H1 (cell line): ENCODE data around the gene PTPRG. TPM values are rescaled to one million over a fixed set of nuclear protein-coding genes. Genes with fewer than 3 reads are reported as not detected.

ENCODE experiments used
- CTCF ChIA-PET: fragments of 300-600 bp; sonication (Branson Sonifier 250); formaldehyde crosslinking; loops from one replicate; lab custom pipeline; 2021; ENCODE audit not compliant: partially characterized antibody; lab: Charles Lee
- POLR2A ChIA-PET: fragments of 300-600 bp; sonication (Branson Sonifier 250); formaldehyde crosslinking; loops from one replicate; lab custom pipeline; 2021; ENCODE audit warnings: inconsistent platforms; ENCODE audit not compliant: partially characterized antibody; lab: Charles Lee
- DNase-seq, 2 experiments: peaks; one replicate each; pipeline versions ENCODE4 v3.0.0 to v3.0.0-alpha.2; 2010 to 2022; ENCODE audit warnings: low spot score in 2 of 2, low read depth in 1 of 2, mixed read lengths in 1 of 2
- FAIRE-seq: peaks from 2 replicates; lab custom pipeline; 2011; peaks lifted over from hg19 to GRCh38; lab: Jason Lieb, UNC
- H2AFZ ChIP-seq: 2 replicates; pipeline ENCODE4 v1.8.1; 2012; ENCODE audit warnings: low read length, inconsistent platforms
- H2AK5ac ChIP-seq: 2 replicates; pipeline ENCODE4 v1.6.1; 2013; ENCODE audit warnings: low read depth, low read length
- H2BK120ac ChIP-seq: replicated peaks from 2 replicates; pipeline ENCODE3; 2013; ENCODE audit warnings: low read depth, low read length, inconsistent platforms
- H2BK12ac ChIP-seq: 2 replicates; pipeline ENCODE4 v1.6.1; 2013; ENCODE audit warnings: low read depth, low read length
- H2BK15ac ChIP-seq: 2 replicates; pipeline ENCODE4 v1.6.1; 2013; ENCODE audit warnings: low read length
- H2BK20ac ChIP-seq: 2 replicates; pipeline ENCODE4 v1.6.1; 2013; ENCODE audit warnings: low read length
- H2BK5ac ChIP-seq: 2 replicates; pipeline ENCODE4 v1.6.1; 2013; ENCODE audit warnings: low read depth, low read length
- H3K14ac ChIP-seq: 2 replicates; pipeline ENCODE4 v1.6.1; 2013; ENCODE audit warnings: inconsistent platforms; ENCODE audit not compliant: insufficient read length
- H3K18ac ChIP-seq: 2 replicates; pipeline ENCODE4 v1.6.1; 2013; ENCODE audit warnings: low read length; ENCODE audit errors: extremely low read depth
- H3K23ac ChIP-seq: 2 replicates; pipeline ENCODE4 v1.6.1; 2013; ENCODE audit warnings: inconsistent platforms; ENCODE audit not compliant: insufficient read length
- H3K23me2 ChIP-seq: 2 replicates; pipeline ENCODE4 v1.6.1; 2013; ENCODE audit warnings: low read depth, low read length
- H3K27ac ChIP-seq: 2 replicates; pipeline ENCODE4 v1.6.1; 2011; ENCODE audit warnings: low read depth, low read length, inconsistent platforms
- H3K27me3 ChIP-seq, 4 experiments: replicated peaks in 1 of 4; 1 replicate in 1 of 4; 2 replicates in 3 of 4; pipeline versions ENCODE4 v1.6.1 to v1.8.1; 2011 to 2013; ENCODE audit warnings: low read length in 3 of 4, mild to moderate bottlenecking in 3 of 4, inconsistent platforms in 2 of 4, mixed read lengths in 2 of 4, moderate library complexity in 1 of 4; ENCODE audit not compliant: control insufficient read depth in 3 of 4, insufficient read depth in 3 of 4; ENCODE audit errors: extremely low read depth in 1 of 4
- H3K36me3 ChIP-seq, 4 experiments: 2 replicates each; pipeline versions ENCODE4 v1.6.1 to v1.8.1; 2011 to 2013; ENCODE audit warnings: mild to moderate bottlenecking in 4 of 4, low read length in 3 of 4, moderate library complexity in 2 of 4, control low read depth in 1 of 4, inconsistent platforms in 1 of 4; ENCODE audit not compliant: insufficient read depth in 4 of 4, control insufficient read depth in 2 of 4
- H3K4ac ChIP-seq: replicated peaks from 2 replicates; pipeline ENCODE3; 2013; ENCODE audit warnings: low read length, low read depth, mixed read lengths, inconsistent platforms; ENCODE audit not compliant: insufficient read length
- H3K4me1 ChIP-seq, 4 experiments: replicated peaks in 1 of 4; 1 replicate in 1 of 4; 2 replicates in 3 of 4; pipeline versions ENCODE4 v1.6.1 to v1.8.1; 2011 to 2013; ENCODE audit warnings: low read length in 3 of 4, inconsistent platforms in 2 of 4, mixed read lengths in 1 of 4; ENCODE audit not compliant: insufficient read depth in 4 of 4, control insufficient read depth in 3 of 4
- H3K4me2 ChIP-seq, 2 experiments: 2 replicates each; pipeline versions ENCODE4 v1.6.1 to v1.8.1; 2011 to 2013; ENCODE audit warnings: low read depth in 2 of 2, low read length in 2 of 2, control low read depth in 1 of 2, inconsistent platforms in 1 of 2, mild to moderate bottlenecking in 1 of 2; ENCODE audit not compliant: insufficient read depth in 1 of 2
- H3K4me3 ChIP-seq, 4 experiments: fragments of 200-600, 300-600 bp in 1 of 4; sonication (generic), shearing (Covaris generic), sonication (Bioruptor Twin) in 1 of 4; 2 replicates each; pipeline versions ENCODE4 v1.5.1 to v1.8.1; 2011 to 2016; ENCODE audit warnings: low read length in 4 of 4, low read depth in 3 of 4, control low read depth in 2 of 4, inconsistent platforms in 2 of 4, mild to moderate bottlenecking in 2 of 4, mixed read lengths in 1 of 4, moderate library complexity in 1 of 4; ENCODE audit not compliant: insufficient read depth in 2 of 4; ENCODE audit errors: extremely low read depth in 1 of 4
- H3K56ac ChIP-seq: replicated peaks from 2 replicates; pipeline ENCODE3; 2013; ENCODE audit warnings: low read depth, mild to moderate bottlenecking, mixed read lengths, low read length, inconsistent platforms; ENCODE audit not compliant: insufficient read length
- H3K79me1 ChIP-seq: 2 replicates; pipeline ENCODE4 v1.6.1; 2013; ENCODE audit warnings: low read depth, low read length, control low read depth
- H3K79me2 ChIP-seq, 2 experiments: 2 replicates each; pipeline versions ENCODE4 v1.6.1 to v1.8.1; 2012 to 2013; ENCODE audit warnings: low read length in 2 of 2, mild to moderate bottlenecking in 2 of 2, inconsistent platforms in 1 of 2; ENCODE audit not compliant: insufficient read depth in 2 of 2, control insufficient read depth in 1 of 2
- H3K9ac ChIP-seq, 4 experiments: replicated peaks in 1 of 4; 1 replicate in 1 of 4; 2 replicates in 3 of 4; pipeline versions ENCODE4 v1.6.1 to v1.8.1; 2011 to 2013; ENCODE audit warnings: low read depth in 3 of 4, low read length in 3 of 4, control low read depth in 2 of 4, mild to moderate bottlenecking in 2 of 4, moderate library complexity in 2 of 4, inconsistent platforms in 1 of 4; ENCODE audit errors: extremely low read depth in 1 of 4
- H3K9me3 ChIP-seq, 2 experiments: 2 replicates each; pipeline versions ENCODE4 v1.6.1 to v1.8.1; 2012 to 2013; ENCODE audit warnings: mild to moderate bottlenecking in 2 of 2, moderate library complexity in 2 of 2, control low read depth in 1 of 2, inconsistent platforms in 1 of 2, low read depth in 1 of 2, low read length in 1 of 2, mixed read lengths in 1 of 2; ENCODE audit not compliant: insufficient read depth in 2 of 2
- H4K20me1 ChIP-seq, 2 experiments: replicated peaks in 1 of 2; 2 replicates each; pipeline versions ENCODE3 to v1.8.1; 2011 to 2013; ENCODE audit warnings: inconsistent platforms in 2 of 2, low read length in 2 of 2, mild to moderate bottlenecking in 1 of 2; ENCODE audit not compliant: insufficient read depth in 2 of 2, control insufficient read depth in 1 of 2
- H4K5ac ChIP-seq: 2 replicates; pipeline ENCODE4 v1.6.1; 2013; ENCODE audit warnings: low read length, low read depth, mixed read lengths, inconsistent platforms; ENCODE audit not compliant: insufficient read length
- H4K8ac ChIP-seq: 2 replicates; pipeline ENCODE4 v1.8.0; 2013; ENCODE audit warnings: mild to moderate bottlenecking, moderate library complexity, low read length, inconsistent platforms; ENCODE audit not compliant: insufficient read depth; ENCODE audit errors: extremely low read depth
- H4K91ac ChIP-seq: replicated peaks from 2 replicates; pipeline ENCODE3; 2013; ENCODE audit warnings: low read length, mixed read lengths, inconsistent platforms; ENCODE audit not compliant: insufficient read length
- EGR1 ChIP-seq: IDR thresholded peaks from 2 replicates; pipeline ENCODE4 v1.6.1; 2011; ENCODE audit warnings: low read depth, low read length, borderline replicate concordance
- RAD21 ChIP-seq, 2 experiments: IDR thresholded peaks in 1 of 2; conservative IDR thresholded peaks in 1 of 2; 2 replicates each; pipeline ENCODE4 v1.6.1; 2011; ENCODE audit warnings: low read depth in 2 of 2, low read length in 2 of 2, improper control_type of control experiment in 1 of 2, inconsistent platforms in 1 of 2, mild to moderate bottlenecking in 1 of 2, moderate library complexity in 1 of 2
- RFX5 ChIP-seq: IDR thresholded peaks from 2 replicates; pipeline ENCODE4 v1.6.1; 2011; ENCODE audit warnings: low read depth, low read length, improper control_type of control experiment, borderline replicate concordance
- SP2 ChIP-seq: IDR thresholded peaks from 2 replicates; pipeline ENCODE4 v1.6.1; 2012; ENCODE audit warnings: mild to moderate bottlenecking, low read length, inconsistent platforms
- WGBS, 2 experiments: shearing (Covaris generic) in 1 of 2; methylation state at CpG; one replicate each; pipeline versions ENCODE4 v1.1.6 to v1.1.7; 2013 to 2015; ENCODE audit warnings: low lambda C conversion rate in 2 of 2, mixed read lengths in 2 of 2, inconsistent platforms in 1 of 2, low coverage in 1 of 2, missing lambda C conversion rate in 1 of 2; ENCODE audit not compliant: insufficient replicate concordance in 2 of 2, insufficient coverage in 1 of 2, insufficient read length in 1 of 2; ENCODE audit errors: extremely low coverage in 1 of 2, missing lambda C conversion rate in 1 of 2; 5-methylcytosine and 5-hydroxymethylcytosine counted together
- polyA plus RNA-seq, 7 experiments: library from polyadenylated mRNA; depleted of rRNA in 3 of 7; stranded (reverse) in 5 of 7; unstranded in 2 of 7; fragments of >200 nt in 5 of 7; fragments of 200-250 nt in 2 of 7; gene quantifications; 1 replicate in 5 of 7; 2 replicates in 1 of 7; 4 replicates in 1 of 7; pipeline versions ENCODE4 v1.2.1 to v1.2.3, GENCODE V29; 2011 to 2013; ENCODE audit warnings: missing spikeins in 2 of 7, mixed read lengths in 2 of 7
- total RNA-seq: library from RNA; stranded (reverse); fragmentation: NEBNext Ultra II Directional; extraction: Animal tissue kit (Norgen Biotek cat#: 25700); gene quantifications from 2 replicates; pipeline ENCODE4 v1.2.1, GENCODE V29; 2021
- TF ChIP-seq, protein P1 (sequence below): IDR thresholded peaks from 2 replicates; pipeline ENCODE4 v1.6.1; 2012; ENCODE audit warnings: low read length, inconsistent platforms

The PTPRG gene
- total and polyA plus RNA-seq, 2 of the 8 experiments (the other 6 are each of a cell fraction or from before 2014, with no cell fraction given), result 23.3 to 96.2 TPM

DNA sequence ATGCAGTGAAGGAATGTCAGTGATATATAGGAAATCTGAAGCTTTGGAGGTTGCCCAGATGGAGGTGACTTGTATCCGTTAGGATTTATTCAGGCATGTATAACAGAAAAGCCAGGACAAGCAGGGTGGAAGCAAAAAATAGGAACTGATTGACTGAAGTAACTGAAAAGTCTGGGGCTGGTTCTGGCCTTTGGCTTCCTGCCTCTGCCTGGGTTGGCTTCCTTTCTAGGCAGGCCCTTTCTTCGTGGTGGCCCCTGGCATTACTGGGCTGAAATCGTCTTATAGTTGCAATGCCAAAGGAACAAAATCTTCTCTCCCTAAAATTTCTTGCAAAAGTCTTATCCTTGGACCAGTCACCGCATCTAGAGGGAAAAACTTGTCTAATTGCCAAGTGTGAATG is 386.1 kb downstream of the PTPRG start:
- Histone ChIP-seq H2BK15ac (no peak overlapping the region), H3K4me2 (0 out of 4 replicates have a peak overlapping the region, but pooled peaks of 1 of the 2 experiments have one; percentile 6), H3K27ac (no peak overlapping the region; the same call in 1 of the 2 replicates), H2BK20ac (no peak overlapping the region), H3K79me2 (peaks cover 3 to 74% of the 10 kb centered on the region in 2 experiments; a peak in 3 of 4 replicates), H4K8ac (no peak overlapping the region), H3K4me1 (peaks cover 9 to 47% (median 27%) of the 10 kb centered on the region in 4 experiments), H3K9me3 (no peaks in the 10 kb centered on the region), H3K36me3 (no peaks in the 10 kb centered on the region), H3K23ac (no peak overlapping the region), H2AK5ac (no peak overlapping the region), H4K91ac (no peak overlapping the region), H3K4ac (no peak overlapping the region), H2BK12ac (peak overlapping the region; percentile 11; the same call in 1 of the 2 replicates), H4K20me1 (peaks cover 1 to 3% of the 10 kb centered on the region in 2 experiments), H3K79me1 (no peaks in the 10 kb centered on the region; the same call in 1 of the 2 replicates), H2AFZ (no peak overlapping the region), H3K18ac (no peak overlapping the region; the same call in 1 of the 2 replicates), H3K9ac (no peak overlapping the region), H2BK5ac (no peak overlapping the region), H3K4me3 (peak overlapping the region in 1 of 4 experiments; percentile 34; a peak in 1 of 8 replicates), H4K5ac (no peak overlapping the region), H3K56ac (no peak overlapping the region), H2BK120ac (no peak overlapping the region), H3K14ac (no peak overlapping the region), H3K23me2 (peaks cover 2% of the 10 kb centered on the region; the same call in 1 of the 2 replicates), H3K27me3 (no peaks in the 10 kb centered on the region)
- ChIA-PET POLR2A (no interaction called here), CTCF (interaction anchor here (1.2 to 4.6 kb wide), 4 partner anchors 12 to 240 kb away, joined by 3 to 38 read pairs (median 4); no protein-coding TSS in a partner anchor)
- WGBS, 2 experiments, result 73% methylated on average over 4 of the region's 4 CpGs; no CpG with 5 or more reads in 1 of the 2 experiments
- FAIRE-seq (no peak), DNase-seq (no peak)
- TF ChIP-seq, protein P1, sequence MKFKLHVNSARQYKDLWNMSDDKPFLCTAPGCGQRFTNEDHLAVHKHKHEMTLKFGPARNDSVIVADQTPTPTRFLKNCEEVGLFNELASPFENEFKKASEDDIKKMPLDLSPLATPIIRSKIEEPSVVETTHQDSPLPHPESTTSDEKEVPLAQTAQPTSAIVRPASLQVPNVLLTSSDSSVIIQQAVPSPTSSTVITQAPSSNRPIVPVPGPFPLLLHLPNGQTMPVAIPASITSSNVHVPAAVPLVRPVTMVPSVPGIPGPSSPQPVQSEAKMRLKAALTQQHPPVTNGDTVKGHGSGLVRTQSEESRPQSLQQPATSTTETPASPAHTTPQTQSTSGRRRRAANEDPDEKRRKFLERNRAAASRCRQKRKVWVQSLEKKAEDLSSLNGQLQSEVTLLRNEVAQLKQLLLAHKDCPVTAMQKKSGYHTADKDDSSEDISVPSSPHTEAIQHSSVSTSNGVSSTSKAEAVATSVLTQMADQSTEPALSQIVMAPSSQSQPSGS, result no peak
- no peak for TF ChIP-seq SP2
- no peak for TF ChIP-seq RFX5
- no peak for TF ChIP-seq EGR1
- no peak for TF ChIP-seq RAD21 (IDR thresholded peaks at IDR 0.05 in 1 of 2, conservative IDR thresholded peaks at IDR 0.05 in 1 of 2; ENCODE audit: low read depth in 2 of 2, low read length in 2 of 2)
